WTC11 (cell line): ENCODE measurements around the gene NOB1. TPM values are rescaled to one million over a fixed set of nuclear protein-coding genes. Genes with fewer than 3 reads are reported as not detected.

ENCODE experiments used
- ATAC-seq: fragments of 200-7000 bp; cut with Tn5 transposase; 2 replicates; pipeline ENCODE4 v1.10.0; 2021; ENCODE audit warnings: mild to moderate bottlenecking, moderate library complexity
- CTCF ChIA-PET: fragments of 300-600 bp; sonication (Branson Sonifier 250); formaldehyde crosslinking; loops from one replicate; lab custom pipeline; 2021; ENCODE audit warnings: antibody characterized with exemption; lab: Charles Lee
- POLR2A ChIA-PET: fragments of 350-600 bp; sonication (Branson Sonifier 250); formaldehyde crosslinking; loops from one replicate; lab custom pipeline; 2021; ENCODE audit warnings: antibody characterized with exemption; lab: Charles Lee
- DNase-seq: peaks from one replicate; pipeline ENCODE4 v3.0.0; 2021; ENCODE audit warnings: low spot score
- H3K27ac Mint-ChIP-seq: 2 replicates; pipeline ENCODE4 v1.8.0; 2021; ENCODE audit warnings: mixed read lengths
- H3K27me3 Mint-ChIP-seq: 2 replicates; pipeline ENCODE4 v1.8.0; 2021; ENCODE audit warnings: low read depth, mild to moderate bottlenecking, moderate library complexity, mixed read lengths
- H3K36me3 Mint-ChIP-seq: 2 replicates; pipeline ENCODE4 v1.8.0; 2021; ENCODE audit warnings: mixed read lengths
- H3K4me1 Mint-ChIP-seq: 2 replicates; pipeline ENCODE4 v1.8.0; 2022; ENCODE audit warnings: mixed read lengths
- H3K4me3 Mint-ChIP-seq: 2 replicates; pipeline ENCODE4 v1.8.0; 2021; ENCODE audit warnings: mild to moderate bottlenecking, moderate library complexity, mixed read lengths
- H3K9me3 Mint-ChIP-seq: 2 replicates; pipeline ENCODE4 v1.8.0; 2021; ENCODE audit warnings: mixed read lengths
- CBFB ChIP-seq: sonication (generic); formaldehyde crosslinking; IDR thresholded peaks from 2 replicates; pipeline ENCODE4 v1.8.1; 2022; ENCODE audit warnings: mild to moderate bottlenecking, low read depth, missing genetic modification reagents
- ELF4 ChIP-seq: sonication (generic); formaldehyde crosslinking; IDR thresholded peaks from 2 replicates; pipeline ENCODE4 v1.8.1; 2022; ENCODE audit warnings: low read depth, mild to moderate bottlenecking, moderate library complexity, missing genetic modification reagents
- EMX1 ChIP-seq: fragments of 250-450 bp; sonication (Bioruptor Pico); IDR thresholded peaks from 2 replicates; pipeline ENCODE4 v1.8.0; 2021; ENCODE audit warnings: mild to moderate bottlenecking
- GTF2I ChIP-seq: fragments of 250-450 bp; sonication (Bioruptor Pico); conservative IDR thresholded peaks from 2 replicates; pipeline ENCODE4 v1.4.0; 2021; ENCODE audit warnings: mild to moderate bottlenecking
- JUN ChIP-seq: sonication (generic); formaldehyde crosslinking; IDR thresholded peaks from 2 replicates; pipeline ENCODE4 v1.8.0; 2023; ENCODE audit warnings: mild to moderate bottlenecking, missing genetic modification reagents
- KAT7 ChIP-seq: sonication (generic); formaldehyde crosslinking; IDR thresholded peaks from 2 replicates; pipeline ENCODE4 v1.8.1; 2023; ENCODE audit warnings: missing genetic modification reagents, mild to moderate bottlenecking, borderline replicate concordance
- MAX ChIP-seq: sonication (generic); formaldehyde crosslinking; IDR thresholded peaks from 2 replicates; pipeline ENCODE4 v1.8.0; 2022; ENCODE audit warnings: mild to moderate bottlenecking, missing genetic modification reagents
- MLX ChIP-seq: sonication (generic); formaldehyde crosslinking; IDR thresholded peaks from 2 replicates; pipeline ENCODE4 v1.8.1; 2023; ENCODE audit warnings: mild to moderate bottlenecking, missing genetic modification reagents, moderate library complexity
- NFYB ChIP-seq: sonication (generic); formaldehyde crosslinking; conservative IDR thresholded peaks from 2 replicates; pipeline ENCODE4 v1.8.0; 2022; ENCODE audit warnings: low read depth, missing genetic modification reagents
- RELA ChIP-seq: sonication (generic); formaldehyde crosslinking; IDR thresholded peaks from 2 replicates; pipeline ENCODE4 v1.8.1; 2022; ENCODE audit warnings: missing genetic modification reagents, mild to moderate bottlenecking, borderline replicate concordance
- SMAD3 ChIP-seq: sonication (generic); formaldehyde crosslinking; IDR thresholded peaks from 2 replicates; pipeline ENCODE4 v1.8.0; 2022; ENCODE audit warnings: missing genetic modification reagents, mild to moderate bottlenecking, borderline replicate concordance
- ZNF121 ChIP-seq: sonication (generic); formaldehyde crosslinking; IDR thresholded peaks from 2 replicates; pipeline ENCODE4 v1.8.0; 2023; ENCODE audit warnings: missing genetic modification reagents
- ZNF423 ChIP-seq: fragments of 250-450 bp; sonication (Bioruptor Pico); IDR thresholded peaks from 2 replicates; pipeline ENCODE4 v2.1.2; 2022; ENCODE audit warnings: mild to moderate bottlenecking, moderate library complexity
- ZNF512 ChIP-seq: sonication (generic); formaldehyde crosslinking; IDR thresholded peaks from 2 replicates; pipeline ENCODE4 v1.8.1; 2022; ENCODE audit warnings: missing genetic modification reagents, borderline replicate concordance
- ZSCAN18 ChIP-seq: fragments of 250-450 bp; sonication (Bioruptor Pico); IDR thresholded peaks from 2 replicates; pipeline ENCODE4 v2.1.2; 2022; ENCODE audit warnings: mild to moderate bottlenecking, moderate library complexity
- total RNA-seq: library from RNA; stranded (reverse); gene quantifications from 3 replicates; pipeline ENCODE4 v1.2.3, GENCODE V29; 2021
- TF ChIP-seq, protein P1 (sequence below): sonication (generic); formaldehyde crosslinking; IDR thresholded peaks from 2 replicates; pipeline ENCODE4 v1.8.0; 2023; ENCODE audit warnings: missing genetic modification reagents, mild to moderate bottlenecking, borderline replicate concordance

The NOB1 gene
- total RNA-seq, 1 experiment from 2014 or later: 88.0 TPM

- CTCF ChIA-PET: interaction anchor here (0.8 kb wide), 1 partner anchor 13 kb away, joined by 3 read pairs; the partner anchor contains the start of gene NOB1
- DNase-seq (no peak), ATAC-seq (no peak)
- Mint-ChIP-seq H3K9me3 (peaks cover 10% of the 10 kb centered on the region), H3K36me3 (peaks cover 8% of the 10 kb centered on the region), H3K4me1 (peaks cover 8% of the 10 kb centered on the region), H3K4me3 (no peak overlapping the region), H3K27me3 (no peaks in the 10 kb centered on the region)
- POLR2A ChIA-PET: no interaction called here
- TF ChIP-seq ZNF423: no peak
- TF ChIP-seq MAX (CRISPR knock-in tag): no peak
- no peak for TF ChIP-seq EMX1 (CRISPR knock-in tag)
- TF ChIP-seq, all 79 proteins: peak for 0
- H3K27ac Mint-ChIP-seq: no peak overlapping the region
Measured at GRCh38 chr16:69767459-69768229, 12.9 kb upstream of the NOB1 start.

DNA sequence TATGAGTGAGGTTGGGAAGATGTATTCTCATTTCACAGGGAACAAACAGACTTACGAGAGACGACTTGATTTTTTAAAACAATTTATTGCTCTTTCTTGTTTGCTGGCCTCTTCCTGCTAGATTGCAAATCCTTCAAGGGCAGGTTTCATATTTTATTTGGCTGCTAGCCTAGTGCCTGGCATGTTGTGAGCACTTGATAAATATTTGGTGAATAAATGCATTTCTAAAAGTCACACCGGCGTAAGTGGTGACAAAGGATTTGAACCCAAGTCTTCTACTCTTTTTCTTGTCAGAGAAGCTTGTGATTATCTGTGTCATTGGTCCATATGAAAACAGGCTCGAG, 8.8 kb upstream of the NOB1 start:
- ATAC-seq (no peak), DNase-seq (no peak)
- Mint-ChIP-seq H3K36me3 (peaks cover 8% of the 10 kb centered on the region), H3K4me3 (peak overlapping the region; percentile 90), H3K4me1 (peaks cover 8% of the 10 kb centered on the region), H3K27me3 (peaks cover 12% of the 10 kb centered on the region), H3K9me3 (peaks cover 10% of the 10 kb centered on the region)
- POLR2A ChIA-PET: no interaction called here
- TF ChIP-seq SMAD3 (CRISPR knock-in tag) (no peak), GTF2I (CRISPR knock-in tag) (no peak), ZNF512 (CRISPR knock-in tag) (no peak), KAT7 (CRISPR knock-in tag) (no peak), NFYB (CRISPR knock-in tag) (no peak), RELA (CRISPR knock-in tag) (no peak), CBFB (no peak), ZNF121 (CRISPR knock-in tag) (no peak), JUN (CRISPR knock-in tag) (no peak), ZSCAN18 (no peak)
- TF ChIP-seq, all 79 proteins: peak for 0
- peak overlapping the region; percentile 11 for H3K27ac Mint-ChIP-seq
- CTCF ChIA-PET: interaction anchor here (2.0 kb wide), 1 partner anchor 9 kb away, joined by 9 read pairs; the partner anchor contains the start of gene NOB1

- ChIA-PET CTCF (interaction anchor here (2.0 kb wide), 1 partner anchor 9 kb away, joined by 9 read pairs; the partner anchor contains the start of gene NOB1), POLR2A (interaction anchor here (0.6 to 1.0 kb wide), 2 partner anchors 9 to 37 kb away, joined by 3 to 6 read pairs; partner anchors contain the start of genes NOB1 and NQO1)
- Mint-ChIP-seq H3K4me3 (peak overlapping the region; percentile 90), H3K27ac (peak overlapping the region; percentile 89), H3K27me3 (peaks cover 18% of the 10 kb centered on the region), H3K4me1 (peaks cover 8% of the 10 kb centered on the region), H3K9me3 (peaks cover 10% of the 10 kb centered on the region), H3K36me3 (peaks cover 8% of the 10 kb centered on the region)
- TF ChIP-seq NFYB (CRISPR knock-in tag) (no peak), KAT7 (CRISPR knock-in tag) (no peak), ELF4 (CRISPR knock-in tag) (no peak), MLX (CRISPR knock-in tag) (no peak), JUN (CRISPR knock-in tag) (no peak)
- TF ChIP-seq, protein P1, sequence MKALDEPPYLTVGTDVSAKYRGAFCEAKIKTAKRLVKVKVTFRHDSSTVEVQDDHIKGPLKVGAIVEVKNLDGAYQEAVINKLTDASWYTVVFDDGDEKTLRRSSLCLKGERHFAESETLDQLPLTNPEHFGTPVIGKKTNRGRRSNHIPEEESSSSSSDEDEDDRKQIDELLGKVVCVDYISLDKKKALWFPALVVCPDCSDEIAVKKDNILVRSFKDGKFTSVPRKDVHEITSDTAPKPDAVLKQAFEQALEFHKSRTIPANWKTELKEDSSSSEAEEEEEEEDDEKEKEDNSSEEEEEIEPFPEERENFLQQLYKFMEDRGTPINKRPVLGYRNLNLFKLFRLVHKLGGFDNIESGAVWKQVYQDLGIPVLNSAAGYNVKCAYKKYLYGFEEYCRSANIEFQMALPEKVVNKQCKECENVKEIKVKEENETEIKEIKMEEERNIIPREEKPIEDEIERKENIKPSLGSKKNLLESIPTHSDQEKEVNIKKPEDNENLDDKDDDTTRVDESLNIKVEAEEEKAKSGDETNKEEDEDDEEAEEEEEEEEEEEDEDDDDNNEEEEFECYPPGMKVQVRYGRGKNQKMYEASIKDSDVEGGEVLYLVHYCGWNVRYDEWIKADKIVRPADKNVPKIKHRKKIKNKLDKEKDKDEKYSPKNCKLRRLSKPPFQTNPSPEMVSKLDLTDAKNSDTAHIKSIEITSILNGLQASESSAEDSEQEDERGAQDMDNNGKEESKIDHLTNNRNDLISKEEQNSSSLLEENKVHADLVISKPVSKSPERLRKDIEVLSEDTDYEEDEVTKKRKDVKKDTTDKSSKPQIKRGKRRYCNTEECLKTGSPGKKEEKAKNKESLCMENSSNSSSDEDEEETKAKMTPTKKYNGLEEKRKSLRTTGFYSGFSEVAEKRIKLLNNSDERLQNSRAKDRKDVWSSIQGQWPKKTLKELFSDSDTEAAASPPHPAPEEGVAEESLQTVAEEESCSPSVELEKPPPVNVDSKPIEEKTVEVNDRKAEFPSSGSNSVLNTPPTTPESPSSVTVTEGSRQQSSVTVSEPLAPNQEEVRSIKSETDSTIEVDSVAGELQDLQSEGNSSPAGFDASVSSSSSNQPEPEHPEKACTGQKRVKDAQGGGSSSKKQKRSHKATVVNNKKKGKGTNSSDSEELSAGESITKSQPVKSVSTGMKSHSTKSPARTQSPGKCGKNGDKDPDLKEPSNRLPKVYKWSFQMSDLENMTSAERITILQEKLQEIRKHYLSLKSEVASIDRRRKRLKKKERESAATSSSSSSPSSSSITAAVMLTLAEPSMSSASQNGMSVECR (CRISPR knock-in tag): no peak
- no peak for DNase-seq
- no peak for ATAC-seq
Measured at GRCh38 chr16:69762814-69763598, 8.3 kb upstream of the NOB1 start.
